Aorta (tissue), 5 donors: ENCODE results near the gene GADL1. TPM values are rescaled to one million over a fixed set of nuclear protein-coding genes. Genes with fewer than 3 reads are reported as not detected.

Experiments used
- ATAC-seq: fragments of 200-7000 bp; cut with Tn5 transposase; one replicate; pipeline ENCODE4 v1.9.1; 2022; ENCODE audit warnings: moderate library complexity; ENCODE audit not compliant: low FRiP score
- DNase-seq, 2 donors: peaks; one replicate each; pipeline ENCODE4 v3.0.0-alpha.2; 2020
- H3K27ac ChIP-seq, 2 donors: one replicate each; pipeline ENCODE4 v1.5.1; 2013; ENCODE audit warnings: low read length in 2 of 2, mild to moderate bottlenecking in 2 of 2, moderate library complexity in 2 of 2, control low read depth in 1 of 2, inconsistent platforms in 1 of 2, low read depth in 1 of 2
- H3K27me3 ChIP-seq, 2 donors: one replicate each; pipeline ENCODE4 v1.6.1; 2013; ENCODE audit warnings: control low read depth in 1 of 2, low read length in 1 of 2, mild to moderate bottlenecking in 1 of 2, moderate library complexity in 1 of 2; ENCODE audit not compliant: insufficient read depth in 2 of 2, control insufficient read depth in 1 of 2
- H3K36me3 ChIP-seq, 2 donors: one replicate each; pipeline ENCODE4 v1.6.1; 2013; ENCODE audit warnings: control low read depth in 1 of 2, low read length in 1 of 2, mild to moderate bottlenecking in 1 of 2; ENCODE audit not compliant: insufficient read depth in 2 of 2, control insufficient read depth in 1 of 2
- H3K4me1 ChIP-seq, 2 donors: one replicate each; pipeline ENCODE4 v1.6.1; 2013; ENCODE audit warnings: low read length in 2 of 2, control low read depth in 1 of 2, mild to moderate bottlenecking in 1 of 2, moderate library complexity in 1 of 2; ENCODE audit not compliant: insufficient read depth in 2 of 2, control insufficient read depth in 1 of 2
- H3K4me3 ChIP-seq, 2 donors: one replicate each; pipeline ENCODE4 v1.5.1; 2013; ENCODE audit warnings: low read length in 2 of 2, control low read depth in 1 of 2, mild to moderate bottlenecking in 1 of 2
- H3K9me3 ChIP-seq: one replicate; pipeline ENCODE4 v1.6.1; 2013; ENCODE audit warnings: mild to moderate bottlenecking, low read length; ENCODE audit not compliant: control insufficient read depth
- WGBS, 2 donors: extraction: QIAGEN DNeasy Blood & Tissue Kit; methylation state at CpG; one replicate each; pipeline ENCODE4 v1.1.7; 2013; 5-methylcytosine and 5-hydroxymethylcytosine counted together
- intact Hi-C, 2 donors: fragments of 100-400 bp; cut with DNase I; formaldehyde crosslinking; loops; one replicate each; pipeline versions ENCODE4 v1.14.2 to v1.15.0; 2022
- polyA plus RNA-seq, 2 donors: library from polyadenylated mRNA; stranded (reverse); fragments of 200-250 nt; gene quantifications; one replicate each; pipeline ENCODE4 v1.2.3, GENCODE V29; 2013
- total RNA-seq, 2 donors: library from RNA; stranded (reverse); fragmentation: NEBNext Ultra II Directional; extraction: Animal tissue kit (Norgen Biotek cat#: 25700); gene quantifications; one replicate each; pipeline ENCODE4 v1.2.1, GENCODE V29; 2021
- donor health status: healthy with polysubstance abuse.
- donor health status: Bipolar disorder and iron deficiency.
- donor health status: DM: no; HTN: no; CAD: no.
- donor health status: DM: no; HTN: no; CAD: no.
- donor health status: DM: yes; HTN: yes; CAD: no.

The GADL1 gene
- total and polyA plus RNA-seq, 4 donors: 0.10 to 2.3 (median 1.7) TPM

GRCh38 chr3:30710017-30710416, 184.4 kb downstream of the GADL1 start:
- DNase-seq (no peak), ATAC-seq (no peak)
- Histone ChIP-seq H3K36me3 (no peaks in the 10 kb centered on the region), H3K4me1 (no peaks in the 10 kb centered on the region), H3K9me3 (no peaks in the 10 kb centered on the region), H3K27me3 (no peaks in the 10 kb centered on the region), H3K27ac (no peak overlapping the region), H3K4me3 (no peak overlapping the region)
- intact Hi-C loops: no loop called here
- WGBS, 2 donors: 87 to 90% methylated on average over 7 of the region's 7 CpGs

GRCh38 chr3:30708472-30708871, 186.0 kb downstream of the GADL1 start:
- intact Hi-C loops: no loop called here
- no peaks in the 10 kb centered on the region for H3K36me3 ChIP-seq
- no peaks in the 10 kb centered on the region for H3K4me1 ChIP-seq
- no peaks in the 10 kb centered on the region for H3K9me3 ChIP-seq
- H3K27ac ChIP-seq: no peak overlapping the region
- ATAC-seq (no peak), DNase-seq (no peak)
- H3K4me3 ChIP-seq: no peak overlapping the region
- H3K27me3 ChIP-seq: no peaks in the 10 kb centered on the region

GRCh38 chr3:30707825-30708224, 186.6 kb downstream of the GADL1 start:
- H3K27ac ChIP-seq: no peak overlapping the region
- no peak overlapping the region for H3K4me3 ChIP-seq
- no peaks in the 10 kb centered on the region for H3K27me3 ChIP-seq
- WGBS, 2 donors: 95 to 98% methylated on average over 4 of the region's 4 CpGs
- DNase-seq (no peak), ATAC-seq (no peak)
- intact Hi-C loops: no loop called here
- no peaks in the 10 kb centered on the region for H3K36me3 ChIP-seq
- H3K4me1 ChIP-seq: no peaks in the 10 kb centered on the region
- no peaks in the 10 kb centered on the region for H3K9me3 ChIP-seq

- intact Hi-C loops: no loop called here
- no peak overlapping the region for H3K4me3 ChIP-seq
- H3K36me3 ChIP-seq: no peaks in the 10 kb centered on the region
- H3K4me1 ChIP-seq: no peaks in the 10 kb centered on the region
- no peak overlapping the region for H3K27ac ChIP-seq
- no peak for DNase-seq
- H3K9me3 ChIP-seq: no peaks in the 10 kb centered on the region
- WGBS, 2 donors: 82 to 86% methylated on average over 9 of the region's 9 CpGs
- H3K27me3 ChIP-seq: no peaks in the 10 kb centered on the region
- ATAC-seq: no peak
These were observed 189.2 kb downstream of the GADL1 start for GRCh38 chr3:30704931-30705890.

- Histone ChIP-seq H3K9me3 (no peaks in the 10 kb centered on the region), H3K36me3 (no peaks in the 10 kb centered on the region), H3K27ac (no peak overlapping the region), H3K4me1 (no peaks in the 10 kb centered on the region), H3K27me3 (no peaks in the 10 kb centered on the region), H3K4me3 (no peak overlapping the region)
- no peak for ATAC-seq
- intact Hi-C loops: no loop called here
- DNase-seq: peak in 1 of 2 donors; percentile 62
- WGBS, 2 donors: 81 to 84% methylated on average over 2 of the region's 2 CpGs
These were observed 191.5 kb downstream of the GADL1 start for GRCh38 chr3:30702828-30703397.

GRCh38 chr3:30702038-30702827, 192.2 kb downstream of the GADL1 start:
- Histone ChIP-seq H3K27ac (no peak overlapping the region), H3K9me3 (no peaks in the 10 kb centered on the region), H3K4me1 (no peaks in the 10 kb centered on the region), H3K27me3 (no peaks in the 10 kb centered on the region), H3K4me3 (no peak overlapping the region), H3K36me3 (no peaks in the 10 kb centered on the region)
- ATAC-seq (no peak), DNase-seq (no peak)
- intact Hi-C loops: no loop called here

GRCh38 chr3:30700702-30701321, 193.6 kb downstream of the GADL1 start:
- no peaks in the 10 kb centered on the region for H3K9me3 ChIP-seq
- H3K4me3 ChIP-seq: no peak overlapping the region
- WGBS, 2 donors: 87 to 93% methylated on average over 3 of the region's 3 CpGs
- DNase-seq: no peak
- no peaks in the 10 kb centered on the region for H3K36me3 ChIP-seq
- no peak for ATAC-seq
- peaks cover 0 to 5% of the 10 kb centered on the region in 2 donors for H3K4me1 ChIP-seq
- no peaks in the 10 kb centered on the region for H3K27me3 ChIP-seq
- no peak overlapping the region for H3K27ac ChIP-seq
- intact Hi-C loops: no loop called here

- ATAC-seq (no peak), DNase-seq (no peak)
- no peaks in the 10 kb centered on the region for H3K36me3 ChIP-seq
- H3K4me3 ChIP-seq: no peak overlapping the region
- H3K27me3 ChIP-seq: no peaks in the 10 kb centered on the region
- intact Hi-C loops: loop anchor here (5.0 to 10.0 kb wide), 5 partner anchors 265 to 658 kb away; no protein-coding TSS in a partner anchor
- H3K9me3 ChIP-seq: no peaks in the 10 kb centered on the region
- H3K27ac ChIP-seq: no peak overlapping the region
- 91 to 93% methylated on average over 4 of the region's 4 CpGs for WGBS, 2 donors
- H3K4me1 ChIP-seq: peaks cover 0 to 5% of the 10 kb centered on the region in 2 donors
These were observed 194.5 kb downstream of the GADL1 start for GRCh38 chr3:30699927-30700326.
